Measurements from ENCODE around the gene PIGH.

The PIGH gene

DNA sequence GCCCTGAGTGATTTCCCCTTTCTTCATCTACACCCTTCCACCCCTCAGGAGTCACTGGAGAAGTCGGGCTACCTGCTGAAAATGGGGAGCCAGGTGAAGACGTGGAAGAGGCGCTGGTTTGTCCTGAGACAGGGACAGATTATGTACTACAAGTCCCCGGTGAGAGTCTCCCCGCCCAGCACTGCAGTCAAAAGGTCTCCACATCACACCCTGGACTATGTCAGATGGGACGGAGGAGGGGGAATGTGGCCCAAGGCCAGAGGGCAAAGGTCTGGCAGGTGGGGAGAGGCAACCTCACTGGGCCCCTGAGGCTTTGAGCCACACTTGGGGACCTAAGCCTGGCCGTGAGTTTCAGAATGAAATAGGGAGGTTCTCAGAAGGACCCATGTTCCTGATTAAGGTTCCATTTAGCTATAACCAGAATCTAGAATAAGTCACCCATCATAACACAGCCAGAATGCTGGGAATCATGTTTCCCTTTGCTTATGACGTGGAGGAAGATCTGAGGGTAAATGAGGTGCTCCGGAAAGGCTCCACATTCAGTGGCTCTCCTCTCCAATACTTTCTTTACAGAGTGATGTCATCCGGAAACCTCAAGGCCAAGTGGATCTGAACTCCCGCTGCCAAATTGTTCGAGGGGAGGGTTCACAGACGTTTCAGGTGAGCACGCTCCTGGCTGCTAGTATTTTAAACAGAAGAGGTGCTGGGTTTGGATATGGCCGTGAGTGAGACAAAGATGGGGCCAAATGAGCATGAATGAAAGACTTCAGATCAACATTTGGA, 26.6 kb downstream of the PIGH start:
- DNase-seq = no peak

DNA sequence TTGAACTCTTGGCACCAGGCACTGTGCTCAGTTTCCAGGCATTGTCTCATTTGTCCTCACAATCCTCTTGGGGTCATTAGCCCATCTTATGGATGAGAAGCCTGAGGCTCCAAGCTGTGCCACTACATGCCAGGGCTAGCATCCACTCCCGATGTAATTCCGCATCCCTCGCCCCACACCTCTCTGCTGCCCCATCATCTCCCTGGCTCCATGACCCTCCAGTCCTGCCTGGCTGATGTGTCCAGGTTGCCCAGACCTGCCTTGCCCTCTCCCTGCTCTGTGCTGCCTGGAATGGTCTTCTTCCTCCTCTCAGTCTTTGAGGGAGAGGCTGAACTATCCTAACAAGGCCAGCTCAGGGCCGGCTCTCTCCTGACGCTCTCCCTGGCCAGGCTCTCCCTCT, 27.5 kb downstream of the PIGH start:
- no peak for DNase-seq

DNA sequence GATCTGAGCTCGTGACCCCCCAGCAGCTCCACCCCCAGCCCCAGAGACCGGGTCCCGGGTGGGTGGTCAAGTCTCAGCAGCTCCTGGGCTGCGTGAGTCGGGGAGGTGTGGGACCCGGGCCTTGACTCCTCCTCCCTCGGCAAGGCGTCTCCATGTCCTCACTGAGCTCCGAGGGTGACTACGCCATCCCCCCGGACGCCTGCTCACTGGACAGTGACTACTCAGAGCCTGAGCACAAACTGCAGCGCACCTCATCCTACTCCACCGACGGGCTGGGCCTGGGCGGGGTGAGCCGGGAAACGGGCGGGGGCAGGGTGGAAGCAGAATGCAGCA, 28.1 kb downstream of the PIGH start:
- DNase-seq = no peak

DNA sequence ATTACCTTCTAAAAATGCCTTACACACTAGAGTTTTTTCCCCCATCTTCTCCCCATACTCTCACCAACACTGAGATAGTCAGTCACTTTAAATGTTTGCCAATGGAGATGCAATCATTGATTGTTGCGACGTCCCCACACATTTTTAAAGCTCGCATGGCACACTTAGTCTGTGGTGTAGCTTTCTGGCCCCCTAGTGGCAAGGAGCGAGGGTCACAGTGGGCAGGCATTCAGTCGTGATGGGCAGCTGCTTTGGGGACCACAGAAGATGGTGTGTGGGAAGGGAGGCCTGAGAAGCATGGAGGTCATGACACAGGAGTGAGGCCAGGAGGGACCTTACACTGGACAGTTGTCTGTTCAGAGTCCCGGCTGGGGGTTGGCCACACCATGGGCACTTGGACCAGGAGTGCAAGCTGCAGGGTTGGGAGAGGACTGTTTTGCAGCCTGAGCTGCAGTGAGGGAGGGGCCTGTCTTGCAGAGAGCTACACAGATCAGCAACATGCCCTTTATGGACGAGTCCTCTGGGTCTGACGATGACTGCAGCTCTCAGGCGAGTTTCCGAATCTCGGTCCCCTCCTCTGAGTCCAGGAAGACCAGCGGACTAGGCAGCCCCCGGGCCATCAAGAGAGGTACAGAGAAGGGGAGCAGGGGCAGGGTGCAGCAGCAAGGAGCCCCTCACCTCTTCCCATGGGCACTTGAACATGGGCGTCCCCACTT, 28.6 kb downstream of the PIGH start:
- peak; percentile 20 for DNase-seq

GRCh38 chr14:67570453-67570852, 29.6 kb downstream of the PIGH start:
- no peak for DNase-seq

DNA sequence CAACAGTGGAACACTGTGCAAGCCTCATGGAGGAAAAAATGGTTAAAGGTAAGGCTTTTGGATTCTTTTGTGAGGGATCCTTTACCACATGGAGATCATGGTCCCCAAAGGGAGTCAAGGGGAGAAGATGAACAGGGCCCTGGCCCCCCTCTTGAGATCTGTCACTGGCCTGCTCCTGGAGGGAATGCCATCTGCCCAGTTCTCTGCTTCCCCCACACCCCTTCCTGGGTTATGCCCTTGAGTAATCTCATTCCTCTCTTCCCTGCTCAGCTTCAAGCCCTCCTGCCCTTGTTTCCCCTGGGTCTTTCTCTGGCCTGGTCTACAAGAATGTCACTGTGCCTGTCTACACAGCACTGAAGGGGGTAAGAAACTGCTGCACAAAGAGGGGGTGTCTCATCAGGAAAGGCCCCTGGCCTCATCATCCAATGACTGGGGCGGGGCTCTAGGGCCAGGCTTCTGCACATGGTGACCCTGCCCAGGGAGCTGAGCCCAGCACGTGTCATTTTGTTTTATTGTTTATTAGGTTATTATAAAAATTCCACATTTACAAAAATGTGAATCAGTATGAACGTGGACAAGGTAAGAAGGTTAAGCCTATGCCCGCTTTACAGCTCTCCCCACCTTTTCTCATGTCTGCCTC, 30.3 kb downstream of the PIGH start:
- no peak for DNase-seq

- no peak for DNase-seq
These were observed 30.9 kb downstream of the PIGH start for GRCh38 chr14:67569011-67569650.

DNA sequence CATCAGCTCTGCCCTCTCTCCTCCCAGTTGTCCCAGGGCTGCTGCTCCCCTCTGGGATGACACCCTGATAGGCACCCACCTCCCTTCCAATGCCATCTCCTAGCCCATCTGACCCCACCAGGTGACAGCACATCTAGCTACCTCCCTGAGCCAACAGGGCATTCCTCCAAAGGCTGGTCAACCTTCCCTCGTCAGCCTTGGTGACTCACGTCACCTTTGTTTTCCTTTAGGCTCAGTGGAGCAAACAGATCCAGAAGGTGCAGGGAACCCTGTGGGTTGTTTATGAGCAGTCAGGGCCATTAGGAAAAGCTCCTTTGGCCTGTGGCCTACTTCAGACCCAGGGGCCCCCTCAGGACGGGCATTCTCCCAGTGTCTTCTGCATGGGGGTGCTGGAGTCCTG, 32.4 kb downstream of the PIGH start:
- no peak for DNase-seq

- no peak for DNase-seq
These were observed 33.2 kb downstream of the PIGH start for GRCh38 chr14:67566908-67567307.

DNA sequence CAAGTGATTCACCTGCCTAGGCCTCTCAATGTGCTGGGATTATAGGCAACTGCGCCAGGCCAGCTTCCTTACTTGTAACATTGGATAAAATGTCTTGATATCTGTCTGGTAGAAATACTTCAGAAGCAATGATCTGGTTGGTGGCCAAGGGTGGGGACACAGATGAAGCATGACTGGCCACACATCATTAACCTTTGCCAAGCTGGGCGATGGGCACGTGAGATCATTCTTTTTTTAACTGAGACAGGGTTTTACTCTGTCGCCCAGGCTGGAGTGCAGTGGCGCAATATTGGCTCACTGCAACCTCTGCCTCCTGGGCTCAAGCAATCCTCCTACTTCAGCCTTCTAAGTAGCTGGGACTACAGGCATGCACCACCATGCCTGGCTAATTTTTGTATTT, 35.8 kb downstream of the PIGH start:
- no peak for DNase-seq

DNA sequence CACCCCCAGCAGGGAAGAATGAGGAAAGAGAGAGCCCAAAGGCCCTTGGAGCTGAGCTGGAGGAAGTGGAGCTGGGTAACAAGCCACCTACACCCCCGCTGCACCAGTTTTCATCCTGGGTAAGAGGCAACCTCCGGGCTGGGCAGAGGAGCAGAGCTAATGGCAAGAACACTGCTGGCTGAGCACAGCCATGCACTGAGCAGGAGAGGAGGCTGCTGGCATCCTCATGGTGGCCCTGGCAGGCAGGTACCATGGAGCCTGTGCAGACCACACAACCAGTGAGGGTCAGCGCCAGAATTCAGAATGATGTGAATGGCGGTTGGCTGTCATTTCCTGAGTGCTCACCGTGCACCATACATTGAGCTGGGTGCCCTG, 37.3 kb downstream of the PIGH start:
- no peak for DNase-seq

DNA sequence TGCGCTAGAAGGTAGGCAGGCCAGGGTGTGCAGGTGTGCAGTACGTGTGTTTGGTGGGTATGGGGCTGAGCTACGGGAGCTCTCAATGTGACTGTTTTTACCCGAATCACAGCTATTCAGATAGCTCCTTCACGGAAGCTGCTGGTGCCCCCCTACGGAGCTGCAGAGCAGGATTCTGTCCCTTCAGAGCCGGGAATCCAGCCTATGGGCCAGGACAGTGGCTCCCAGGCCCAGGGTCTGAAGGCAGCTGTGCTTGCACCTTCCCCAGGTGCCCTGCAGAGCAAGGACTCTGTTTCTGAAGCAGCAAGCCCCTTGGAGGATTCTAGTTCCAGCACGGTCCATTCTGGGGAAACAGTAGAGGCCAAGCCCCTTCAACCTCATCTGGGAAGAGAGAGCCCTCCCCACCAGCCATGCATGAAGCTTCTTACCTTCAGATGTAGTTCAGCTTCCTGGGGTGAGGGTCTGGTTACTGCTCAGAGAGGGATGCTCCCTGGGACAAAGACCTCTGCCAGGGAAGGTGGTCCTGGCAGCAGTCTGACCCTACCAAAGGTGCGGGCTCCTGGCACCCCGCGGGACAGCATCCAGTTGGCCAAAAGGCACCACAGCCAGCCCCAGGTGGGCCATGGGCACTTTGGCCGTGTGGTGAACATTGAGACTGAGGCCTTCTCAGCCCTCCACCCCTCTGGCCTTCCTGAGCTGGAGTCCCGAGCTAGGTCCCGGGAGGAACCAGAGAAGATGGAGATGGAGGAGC, 37.9 kb downstream of the PIGH start:
- no peak for DNase-seq

- DNase-seq = no peak
These were observed 40.4 kb downstream of the PIGH start for GRCh38 chr14:67559639-67560038.

DNA sequence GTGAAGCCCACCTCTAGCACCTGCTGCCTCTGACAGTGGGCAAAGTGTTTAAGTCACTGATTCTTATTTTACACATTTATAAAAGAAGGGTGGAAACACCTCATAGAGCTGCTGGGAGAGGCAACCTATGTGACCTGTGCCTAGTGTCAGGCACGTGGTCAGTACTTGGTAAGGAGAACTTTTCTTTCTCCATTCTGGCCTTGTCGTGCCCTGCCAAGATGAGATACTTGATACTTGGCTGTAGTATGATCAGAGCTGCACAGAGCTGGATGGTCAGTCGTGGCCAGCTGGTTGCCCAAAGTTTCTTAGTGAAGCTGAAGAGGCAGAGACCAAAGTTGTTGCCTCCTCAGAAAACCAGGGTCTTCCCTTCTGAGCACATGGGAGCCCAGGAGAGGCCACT, 42.4 kb downstream of the PIGH start:
- DNase-seq = no peak

- no peak for DNase-seq
These were observed 43.0 kb downstream of the PIGH start for GRCh38 chr14:67557118-67557517.

- no peak for DNase-seq
These were observed 43.4 kb downstream of the PIGH start for GRCh38 chr14:67556671-67557070.

GRCh38 chr14:67555518-67556090, 44.5 kb downstream of the PIGH start:
- no peak for DNase-seq

DNA sequence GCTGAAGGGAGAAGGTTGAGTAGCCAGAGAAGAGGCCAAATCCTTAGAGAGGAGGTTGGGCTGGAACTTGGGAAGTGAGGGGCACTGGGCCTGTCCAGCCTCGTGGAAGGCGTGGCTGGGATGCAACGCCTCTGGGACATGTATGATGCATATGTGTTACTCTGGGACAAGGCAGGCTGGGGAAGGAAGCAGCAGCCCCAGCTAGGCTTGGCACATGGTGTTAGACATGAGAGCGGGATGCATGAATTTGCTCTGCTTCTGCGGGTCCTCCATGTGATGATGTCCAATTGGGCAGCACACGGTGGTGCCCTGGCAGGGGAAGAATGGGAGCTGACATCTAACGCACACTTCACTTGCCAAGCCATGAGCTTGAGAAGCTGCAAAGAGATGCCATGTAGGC, 45.7 kb downstream of the PIGH start:
- no peak for DNase-seq

- DNase-seq = no peak
These were observed 46.5 kb downstream of the PIGH start for GRCh38 chr14:67553547-67553946.

GRCh38 chr14:67551940-67552339, 48.1 kb downstream of the PIGH start:
- DNase-seq = no peak

GRCh38 chr14:67551123-67551522, 48.9 kb downstream of the PIGH start:
- no peak for DNase-seq

DNA sequence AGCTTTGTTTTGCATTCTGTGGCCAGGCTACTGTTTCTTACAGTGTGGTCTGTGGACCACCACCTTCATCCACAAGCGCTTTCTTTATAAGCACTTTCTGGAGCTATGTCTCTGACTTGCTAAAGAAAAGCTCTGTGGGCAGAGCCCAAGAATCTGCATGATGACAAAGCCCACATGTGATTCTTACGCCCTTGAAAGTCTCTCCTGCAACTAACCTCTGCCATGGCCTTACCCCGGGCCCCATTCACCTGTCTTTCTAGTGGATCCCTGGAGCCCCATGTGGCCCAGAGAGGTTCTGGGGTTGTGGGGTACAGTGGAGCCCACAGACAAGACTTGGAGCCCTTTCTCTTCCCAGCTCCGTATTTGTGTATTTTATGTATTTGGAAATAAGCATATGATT, 50.3 kb downstream of the PIGH start:
- DNase-seq = no peak
